Stimulated activated CD8-positive, alpha-beta memory T cell treated with anti-CD3 and anti-CD28 coated beads, Interleukin-12 subunit alpha, Interleukin-12 subunit beta, amount 100 ng/mL, for 4 hours (primary cell): ENCODE results near the gene CPSF7.
"Not testable (repeated sequence)": the region's sequence is repeated elsewhere in the genome, so short reads cannot be mapped to it uniquely, and the experiment has no call there.

Experiments
- DNase-seq: peaks from one replicate; pipeline ENCODE4 v3.0.0-alpha.2; 2020; ENCODE audit warnings: low read depth

CPSF7 gene

GRCh38 chr11:61383859-61384258, 45.9 kb downstream of the CPSF7 start:
- not testable (repeated sequence) for DNase-seq

- DNase-seq, result no peak
Measured at GRCh38 chr11:61380884-61381283, 48.9 kb downstream of the CPSF7 start.

- no peak for DNase-seq
Measured at GRCh38 chr11:61378713-61379313, 51.0 kb downstream of the CPSF7 start.

GRCh38 chr11:61377461-61378160, 52.2 kb downstream of the CPSF7 start:
- no peak for DNase-seq

GRCh38 chr11:61375761-61376108, 54.0 kb downstream of the CPSF7 start:
- DNase-seq, result no peak

GRCh38 chr11:61372659-61373420, 56.9 kb downstream of the CPSF7 start:
- no peak for DNase-seq

- DNase-seq, result no peak
Measured at GRCh38 chr11:61370349-61371005, 59.3 kb downstream of the CPSF7 start.

- DNase-seq, result no peak
Measured at GRCh38 chr11:61369372-61370348, 60.1 kb downstream of the CPSF7 start.

GRCh38 chr11:61368646-61369045, 61.1 kb downstream of the CPSF7 start:
- DNase-seq, result no peak

- DNase-seq, result no peak
Measured at GRCh38 chr11:61367406-61367805, 62.4 kb downstream of the CPSF7 start.

- no peak for DNase-seq
Measured at GRCh38 chr11:61364012-61364675, 65.6 kb downstream of the CPSF7 start.

- no peak for DNase-seq
Measured at GRCh38 chr11:61362542-61362875, 67.3 kb downstream of the CPSF7 start.

GRCh38 chr11:61361741-61362541, 67.8 kb downstream of the CPSF7 start, which contains the start of the genes CYB561A3 and TMEM138:
TSS of gene CYB561A3 (minus strand) at chr11:61361882. CDS start at chr11:61356713, 5,169 bp downstream.
TSS of gene TMEM138 (plus strand) at chr11:61362374. CDS start at chr11:61364391, 2,017 bp downstream.
- DNase-seq, result peak; percentile 76

- no peak for DNase-seq
Measured at GRCh38 chr11:61361237-61361740, 68.5 kb downstream of the CPSF7 start.

- no peak for DNase-seq
Measured at GRCh38 chr11:61359516-61359915, 70.3 kb downstream of the CPSF7 start.

- DNase-seq, result no peak
Measured at GRCh38 chr11:61358566-61358965, 71.2 kb downstream of the CPSF7 start.

- no peak for DNase-seq
Measured at GRCh38 chr11:61357894-61358239, 71.9 kb downstream of the CPSF7 start.

GRCh38 chr11:61357233-61357893, 72.4 kb downstream of the CPSF7 start:
- no peak for DNase-seq

- no peak for DNase-seq
Measured at GRCh38 chr11:61356706-61357105, 73.1 kb downstream of the CPSF7 start.
